H7 (cell line): ENCODE results near the gene PTPRN2. TPM values are rescaled to one million over a fixed set of nuclear protein-coding genes. Genes with fewer than 3 reads are reported as not detected.
"Not testable (repeated sequence)": the region's sequence is repeated elsewhere in the genome, so short reads cannot be mapped to it uniquely, and the experiment has no call there.

Experiments
- DNase-seq: peaks from one replicate; pipeline ENCODE4 v3.0.0; 2012
- H3K27me3 ChIP-seq: 2 replicates; pipeline ENCODE4 v1.6.0; 2011; ENCODE audit warnings: mild to moderate bottlenecking, low read length; ENCODE audit not compliant: control insufficient read depth, insufficient read depth
- H3K36me3 ChIP-seq: replicated peaks from 2 replicates; pipeline ENCODE4 v1.5.1; 2011; ENCODE audit warnings: low read length; ENCODE audit not compliant: control insufficient read depth, insufficient read depth
- H3K4me3 ChIP-seq: 2 replicates; pipeline ENCODE4 v1.5.1; 2011; ENCODE audit warnings: low read depth, mild to moderate bottlenecking, control low read depth, low read length, moderate library complexity; ENCODE audit not compliant: insufficient read depth
- total RNA-seq: library from RNA; depleted of rRNA; stranded (reverse); fragments of >200 nt; shearing (Covaris generic); gene quantifications from 2 replicates; pipeline ENCODE4 v1.2.3, GENCODE V29; 2014

Gene PTPRN2
- total RNA-seq, 1 experiment from 2014 or later = 0.80 TPM

GRCh38 chr7:158174947-158175346 lies 412.7 kb downstream of the PTPRN2 start:
- no peak for DNase-seq
- Histone ChIP-seq H3K36me3 (no peaks in the 10 kb centered on the region), H3K27me3 (no peaks in the 10 kb centered on the region), H3K4me3 (no peak overlapping the region)

DNA sequence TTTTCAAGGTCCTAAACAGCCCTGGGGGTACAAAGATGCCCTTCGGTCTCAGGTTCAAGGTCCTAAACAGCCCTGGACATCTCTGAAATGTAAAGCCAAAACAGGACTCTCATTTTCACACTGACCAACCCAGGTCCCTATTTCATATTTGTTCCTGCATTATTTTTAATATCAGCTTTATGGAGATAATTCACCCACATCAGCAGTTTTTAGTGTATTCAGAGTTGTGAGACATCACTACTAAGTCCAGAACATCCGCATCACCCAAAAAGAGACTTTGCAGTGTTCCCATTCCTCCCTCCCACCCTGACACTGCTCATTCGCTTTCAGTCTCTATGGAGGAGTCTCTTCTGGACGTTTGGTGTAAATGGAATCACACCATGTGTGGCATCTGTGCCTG lies 420.2 kb downstream of the PTPRN2 start:
- no peaks in the 10 kb centered on the region for H3K36me3 ChIP-seq
- H3K27me3 ChIP-seq = no peaks in the 10 kb centered on the region
- H3K4me3 ChIP-seq = no peak overlapping the region
- peak; percentile 5 for DNase-seq

DNA sequence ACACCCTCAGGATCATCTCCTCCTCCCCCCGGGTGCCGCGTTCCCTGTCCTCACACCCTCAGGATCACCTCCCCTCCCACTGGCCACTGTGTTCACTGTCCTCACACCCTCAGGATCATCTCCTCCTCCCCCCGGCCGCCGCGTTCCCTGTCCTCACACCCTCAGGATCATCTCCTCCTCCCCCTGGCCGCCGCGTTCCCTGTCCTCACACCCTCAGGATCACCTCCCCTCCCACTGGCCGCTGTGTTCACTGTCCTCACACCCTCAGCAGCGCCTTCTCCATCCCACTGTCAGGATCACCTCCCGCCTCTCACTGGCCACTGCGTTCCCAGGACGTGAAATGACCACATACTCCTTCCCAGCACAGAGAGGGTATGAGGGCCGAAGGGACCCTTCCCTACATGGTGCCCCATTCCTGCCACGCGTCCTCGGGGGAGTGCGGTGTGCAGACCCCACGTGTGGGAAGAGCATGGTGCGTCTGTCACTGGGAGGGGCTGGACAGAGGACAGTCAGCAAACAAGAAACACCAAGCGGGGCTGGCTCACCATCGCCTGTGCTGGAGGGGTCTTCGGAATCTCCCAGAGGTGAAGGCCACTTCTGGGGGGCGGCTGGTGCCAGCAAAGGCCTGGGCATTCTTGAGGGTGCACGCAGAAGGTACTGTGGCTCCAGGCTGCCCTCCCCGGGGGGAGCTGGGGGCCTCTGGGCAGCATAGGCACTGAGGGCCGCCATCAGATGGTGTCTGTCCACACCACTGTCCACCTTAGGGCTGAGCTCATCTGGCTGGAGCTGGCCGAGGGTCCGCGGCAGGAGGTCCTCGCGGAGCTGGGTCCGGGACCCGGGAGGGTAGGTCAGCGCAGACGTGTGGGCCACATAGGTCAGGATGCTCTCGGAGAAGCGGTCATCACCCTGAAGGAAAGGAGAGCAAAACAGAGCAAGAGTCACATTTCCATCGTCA lies 421.0 kb downstream of the PTPRN2 start:
- no peak overlapping the region for H3K4me3 ChIP-seq
- H3K27me3 ChIP-seq = no peaks in the 10 kb centered on the region
- DNase-seq = peak; percentile 19
- H3K36me3 ChIP-seq = no peaks in the 10 kb centered on the region

DNA sequence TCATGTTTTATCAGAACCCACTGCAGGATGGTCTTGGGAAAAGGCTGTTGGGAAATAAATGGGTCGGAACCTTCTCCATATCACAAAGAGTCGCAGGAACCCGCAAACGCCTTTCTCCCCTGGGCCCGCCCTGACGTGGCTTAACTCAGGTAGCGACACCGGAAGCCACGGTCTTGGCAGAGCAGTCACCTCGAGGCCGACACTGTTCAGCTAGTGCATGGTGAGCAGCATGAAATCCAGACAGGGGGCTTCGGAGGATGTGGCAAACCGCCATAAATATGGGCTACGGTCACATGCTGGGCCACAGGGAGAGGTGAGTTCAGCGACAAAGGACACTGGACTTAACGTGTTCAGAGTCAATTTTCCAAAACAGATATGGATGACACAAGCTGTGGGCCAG lies 421.9 kb downstream of the PTPRN2 start:
- Histone ChIP-seq H3K4me3 (no peak overlapping the region), H3K36me3 (no peaks in the 10 kb centered on the region), H3K27me3 (no peaks in the 10 kb centered on the region)
- DNase-seq = peak; percentile 7

DNA sequence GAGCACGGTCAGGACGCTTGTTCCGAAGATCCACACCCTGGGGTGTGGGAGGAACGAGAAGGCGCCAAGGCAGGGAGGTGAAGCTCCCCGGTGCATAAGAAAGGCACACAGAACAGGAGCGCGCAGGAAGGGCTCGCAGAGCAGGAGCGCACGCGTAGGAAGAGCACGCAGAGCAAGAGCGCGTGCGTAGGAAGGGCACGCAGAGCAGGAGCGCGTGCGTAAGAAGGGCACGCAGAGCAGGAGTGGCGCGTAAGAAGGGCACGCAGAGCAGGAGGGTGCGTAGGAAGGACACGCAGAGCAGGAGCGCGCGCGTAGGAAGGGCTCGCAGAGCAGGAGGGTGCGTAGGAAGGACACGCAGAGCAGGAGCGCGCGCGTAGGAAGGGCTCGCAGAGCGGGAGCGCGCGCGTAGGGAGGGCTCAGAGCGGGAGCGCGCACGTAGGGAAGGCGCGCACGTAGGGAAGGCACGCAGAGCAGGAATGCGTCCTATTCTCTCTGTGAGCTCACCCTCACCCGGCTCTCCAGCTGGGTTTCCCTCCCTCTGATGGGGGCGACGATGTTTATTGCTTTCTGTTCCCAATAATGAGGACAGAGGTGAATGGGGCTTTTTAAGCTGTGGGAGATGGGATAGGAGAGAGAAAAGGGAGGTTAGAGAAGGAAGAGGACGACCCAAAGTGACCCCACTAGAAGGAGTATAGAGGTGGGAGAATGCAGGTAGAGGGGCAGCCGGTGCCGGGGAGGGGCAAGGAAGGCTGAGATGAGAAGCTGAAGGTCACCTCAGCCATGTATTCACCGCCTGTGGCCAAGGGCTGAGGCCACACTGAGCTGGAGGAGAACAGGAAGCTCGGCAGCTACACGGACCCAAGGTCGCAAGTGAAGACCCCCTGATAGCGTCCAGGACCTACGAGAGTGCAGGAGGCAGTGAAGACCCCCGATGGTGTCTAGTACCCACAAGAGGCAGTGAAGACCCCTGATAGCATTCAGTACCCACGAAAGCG lies 423.2 kb downstream of the PTPRN2 start:
- Histone ChIP-seq H3K36me3 (no peaks in the 10 kb centered on the region), H3K27me3 (no peaks in the 10 kb centered on the region), H3K4me3 (no peak overlapping the region)
- peak; percentile 76 for DNase-seq

GRCh38 chr7:158161194-158161593 lies 426.4 kb downstream of the PTPRN2 start:
- no peak overlapping the region for H3K4me3 ChIP-seq
- DNase-seq = no peak
- no peaks in the 10 kb centered on the region for H3K36me3 ChIP-seq
- H3K27me3 ChIP-seq = no peaks in the 10 kb centered on the region

DNA sequence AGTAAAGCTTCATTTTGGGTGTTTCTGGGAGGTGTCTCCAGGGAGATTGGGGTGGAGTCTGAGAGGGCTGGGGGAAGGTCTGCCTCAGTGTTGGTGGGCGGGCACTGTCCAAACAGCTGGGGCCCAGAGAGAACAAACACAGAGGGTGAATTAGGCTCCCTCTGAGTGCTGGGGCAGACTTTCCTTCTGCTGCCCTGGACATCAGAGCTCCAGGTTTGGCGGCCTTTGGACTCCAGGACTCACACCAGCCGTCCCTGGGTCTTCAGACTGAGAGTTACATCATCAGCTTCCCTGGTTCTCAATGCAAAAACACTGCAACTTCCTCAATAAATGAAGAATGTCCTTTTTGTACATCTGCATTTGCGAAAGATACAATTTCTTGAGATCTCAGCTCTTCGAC lies 427.4 kb downstream of the PTPRN2 start:
- Histone ChIP-seq H3K4me3 (no peak overlapping the region), H3K27me3 (no peaks in the 10 kb centered on the region), H3K36me3 (no peaks in the 10 kb centered on the region)
- DNase-seq = peak; percentile 64

- no peaks in the 10 kb centered on the region for H3K27me3 ChIP-seq
- no peak overlapping the region for H3K4me3 ChIP-seq
- H3K36me3 ChIP-seq = no peaks in the 10 kb centered on the region
- DNase-seq = peak; percentile 38
Observed at GRCh38 chr7:158157460-158157859, 430.2 kb downstream of the PTPRN2 start.

- H3K4me3 ChIP-seq, H3K36me3 ChIP-seq, H3K27me3 ChIP-seq: not testable (repeated sequence)
- DNase-seq = peak; percentile 65
Observed at GRCh38 chr7:158151273-158151672, 436.4 kb downstream of the PTPRN2 start.

DNA sequence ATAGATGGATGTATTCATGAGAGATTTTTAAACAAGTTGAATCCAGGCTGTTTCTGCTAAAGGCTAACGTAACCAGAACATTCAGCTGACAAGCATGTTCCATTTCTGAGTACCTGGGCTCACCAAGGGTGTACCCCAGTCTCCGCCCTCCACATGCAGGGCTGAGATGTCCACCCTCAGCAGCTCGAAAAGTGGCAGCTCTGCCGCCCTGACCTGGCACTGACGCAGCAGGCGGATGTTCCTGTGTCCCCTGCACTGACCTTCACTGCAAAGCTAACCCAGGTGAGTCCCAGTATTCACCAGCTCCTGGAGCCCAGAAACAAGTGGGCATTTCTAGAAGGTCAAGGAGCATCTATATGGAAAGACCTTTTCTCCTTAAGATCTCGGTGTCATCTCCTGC lies 437.4 kb downstream of the PTPRN2 start:
- no peaks in the 10 kb centered on the region for H3K36me3 ChIP-seq
- DNase-seq = no peak
- H3K4me3 ChIP-seq = no peak overlapping the region
- no peaks in the 10 kb centered on the region for H3K27me3 ChIP-seq

GRCh38 chr7:158147431-158147830 lies 440.2 kb downstream of the PTPRN2 start:
- DNase-seq, H3K36me3 ChIP-seq, H3K4me3 ChIP-seq, H3K27me3 ChIP-seq: not testable (repeated sequence)

DNA sequence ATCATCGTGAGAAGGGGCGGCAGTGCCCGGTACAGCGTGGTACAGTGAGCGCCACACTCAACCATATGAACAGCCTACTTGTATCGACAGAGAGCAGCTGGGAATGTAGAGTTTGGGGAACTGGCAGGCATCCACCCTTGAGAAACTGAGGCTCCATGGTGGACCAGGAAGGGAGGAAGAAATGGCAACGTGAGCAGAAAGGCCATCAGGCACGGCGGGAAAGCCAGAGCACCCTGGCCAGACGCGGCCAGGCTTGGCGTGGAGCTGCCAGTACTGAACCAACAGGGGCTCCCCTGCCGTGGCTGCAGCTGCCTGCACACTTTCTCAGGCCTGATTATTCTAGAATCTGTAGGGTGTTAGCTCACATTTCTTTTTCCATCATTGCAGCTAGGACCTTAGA lies 442.3 kb downstream of the PTPRN2 start:
- Histone ChIP-seq H3K36me3 (no peaks in the 10 kb centered on the region), H3K4me3 (no peak overlapping the region)
- DNase-seq = no peak

DNA sequence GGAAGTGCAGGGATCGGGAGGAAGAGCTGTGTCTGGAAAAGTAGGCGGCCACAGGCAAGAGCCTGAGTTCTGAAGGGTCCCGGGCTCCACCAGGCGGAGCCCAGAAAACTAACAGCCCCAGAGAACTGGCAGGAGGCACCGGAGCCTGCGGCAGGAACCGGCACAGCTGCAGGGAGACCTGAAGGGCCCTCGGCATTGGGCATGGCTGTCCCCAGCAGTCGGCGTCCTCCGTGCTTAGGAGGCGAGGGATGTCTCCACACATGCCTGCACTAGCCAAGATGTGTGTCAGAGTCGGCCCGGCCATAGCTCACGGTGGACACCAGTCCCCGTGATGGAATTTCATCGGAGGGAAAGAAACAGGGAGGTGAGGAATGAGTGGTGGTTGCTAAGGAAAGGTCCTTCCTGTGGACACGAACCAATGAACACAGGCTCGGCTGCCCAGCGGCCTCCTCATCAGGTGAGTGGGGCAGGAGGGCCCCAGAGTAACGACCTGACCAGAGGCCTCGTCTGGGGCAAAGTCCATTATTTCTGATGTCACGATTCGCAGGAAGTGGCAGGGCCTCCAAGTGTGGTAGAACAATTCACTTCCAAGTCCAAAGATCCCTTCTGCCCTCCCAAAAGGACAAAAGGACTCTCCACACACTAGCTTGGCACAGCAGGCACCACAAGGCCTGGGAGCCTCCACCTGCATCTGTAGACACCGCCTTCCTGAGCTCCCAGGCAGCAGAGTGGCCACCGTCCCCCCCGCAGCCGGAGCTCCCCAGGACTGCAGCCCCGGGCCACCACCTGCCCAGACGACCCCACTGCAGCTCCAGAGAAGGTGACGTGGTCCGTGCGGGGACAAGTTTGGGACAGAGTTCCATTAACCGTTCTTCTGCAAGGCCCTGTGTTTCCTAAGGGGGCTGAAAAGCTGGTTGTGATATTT lies 444.2 kb downstream of the PTPRN2 start:
- Histone ChIP-seq H3K36me3 (no peaks in the 10 kb centered on the region), H3K27me3 (no peaks in the 10 kb centered on the region), H3K4me3 (no peak overlapping the region)
- peak; percentile 61 for DNase-seq

More for the DNA sequence above, 442.3 kb downstream of the PTPRN2 start:
- no peaks in the 10 kb centered on the region for H3K27me3 ChIP-seq

- Histone ChIP-seq H3K27me3 (no peaks in the 10 kb centered on the region), H3K4me3 (no peak overlapping the region), H3K36me3 (no peaks in the 10 kb centered on the region)
- DNase-seq = peak; percentile 32
Observed at GRCh38 chr7:158142657-158143056, 445.0 kb downstream of the PTPRN2 start.
